ENCODE data around the gene NUPR1. TPM values are rescaled to one million over a fixed set of nuclear protein-coding genes. Genes with fewer than 3 reads are reported as not detected.

Gene NUPR1
- total and polyA plus RNA-seq, 2 of the 13 experiments (the other 11 are each of a cell fraction or from before 2014, with no cell fraction given): 18.0 to 25.6 TPM

- no peak for TF ChIP-seq ZIK1 (CRISPR knock-in tag; IDR thresholded peaks at IDR 0.05; ENCODE audit: borderline replicate concordance, low read depth)
- peak; percentile 80 for TF ChIP-seq HDAC1 (CRISPR knock-in tag; IDR thresholded peaks at IDR 0.05)
- peak; percentile 32; the same call in 1 of the 2 replicates for TF ChIP-seq ZBTB33 (CRISPR knock-in tag; IDR thresholded peaks at IDR 0.05)
- TF ChIP-seq ZMYM3 (CRISPR knock-in tag; IDR thresholded peaks at IDR 0.05): peak; percentile 81
- TF ChIP-seq NFE2 (CRISPR knock-in tag; IDR thresholded peaks at IDR 0.05): no peak
- no peak for TF ChIP-seq PRPF4 (IDR thresholded peaks at IDR 0.05; ENCODE audit: low read depth, low read length, poor library complexity, severe bottlenecking)
- 0 out of 2 replicates have a peak, but pooled peaks have one; percentile 32 for TF ChIP-seq ZNF343 (CRISPR knock-in tag; IDR thresholded peaks at IDR 0.05)
- TF ChIP-seq SNAPC4 (CRISPR knock-in tag; IDR thresholded peaks at IDR 0.05): no peak
- no peak for TF ChIP-seq ZNF550 (CRISPR knock-in tag; IDR thresholded peaks at IDR 0.05; ENCODE audit: borderline replicate concordance)
- 0 out of 2 replicates have a peak, but pooled peaks have one; percentile 42 for TF ChIP-seq ADNP (CRISPR knock-in tag; IDR thresholded peaks at IDR 0.05)
- TF ChIP-seq ZNF225 (CRISPR knock-in tag; IDR thresholded peaks at IDR 0.05): no peak
- peak; percentile 93 for TF ChIP-seq ELF3 (CRISPR knock-in tag; IDR thresholded peaks at IDR 0.05)
- TF ChIP-seq SUZ12 (IDR thresholded peaks at IDR 0.05; ENCODE audit: low read depth, low read length): no peak
- no peak for TF ChIP-seq MAZ (IDR thresholded peaks at IDR 0.05; ENCODE audit: borderline replicate concordance, low read depth, low read length)
- TF ChIP-seq MAZ (CRISPR knock-in tag; IDR thresholded peaks at IDR 0.05; ENCODE audit: low read depth): no peak
- peak; percentile 25; the same call in 1 of the 2 replicates for TF ChIP-seq HNF1B (CRISPR knock-in tag; IDR thresholded peaks at IDR 0.05)
- TF ChIP-seq ZNF557 (CRISPR knock-in tag; IDR thresholded peaks at IDR 0.05): 0 out of 2 replicates have a peak, but pooled peaks have one; percentile 74
- no peak for TF ChIP-seq PBX3 (CRISPR knock-in tag; IDR thresholded peaks at IDR 0.05; ENCODE audit: borderline replicate concordance)
- no peak for TF ChIP-seq ETV6 (CRISPR knock-in tag; conservative IDR thresholded peaks at IDR 0.05)
- TF ChIP-seq ZNF776 (CRISPR knock-in tag; IDR thresholded peaks at IDR 0.05): no peak
- TF ChIP-seq ZFP1 (CRISPR knock-in tag; IDR thresholded peaks at IDR 0.05): no peak
Observed at GRCh38 chr16:28505489-28506137, 33.2 kb downstream of the NUPR1 start (continued).
